ENCODE results near the gene TMEM156. TPM values are rescaled to one million over a fixed set of nuclear protein-coding genes. Genes with fewer than 3 reads are reported as not detected.

The TMEM156 gene
- total and polyA plus RNA-seq, 2 donors (not counting 3 experiments of a cell fraction or from before 2014, with no cell fraction given), result 0.39 to 1.00 TPM

DNA sequence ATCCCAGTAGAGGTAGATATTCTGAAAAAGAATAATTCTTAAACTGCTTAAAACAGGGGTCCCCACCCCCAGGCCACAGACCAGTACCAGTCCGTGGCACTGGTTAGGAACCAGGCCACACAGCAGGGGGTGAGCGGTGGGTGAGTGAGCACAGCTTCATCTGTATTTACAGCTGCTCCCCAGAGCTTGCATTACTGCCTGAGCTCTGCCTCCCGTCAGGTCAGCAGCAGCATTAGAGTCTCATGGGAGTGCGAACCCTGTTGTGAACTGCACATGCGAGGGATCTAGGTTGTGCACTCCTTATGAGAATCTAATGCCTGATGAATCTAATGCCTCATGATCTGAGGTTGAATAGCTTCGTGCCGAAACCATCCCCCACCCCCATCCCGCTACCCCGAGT lies 87.8 kb downstream of the TMEM156 start:
- Histone ChIP-seq H3K9me3 (replicated peaks; ENCODE audit: control insufficient read depth, insufficient read depth, low read length) (no peaks in the 10 kb centered on the region), H4K20me1 (replicated peaks; ENCODE audit: control insufficient read depth, extremely low read depth, insufficient read depth, low read length) (no peaks in the 10 kb centered on the region), H3K27ac (ENCODE audit: insufficient read depth, low read depth, low read length) (no peak overlapping the region), H3K4me3 (replicated peaks in 1 of 3; ENCODE audit: insufficient read depth in 1 of 3, low read depth in 1 of 3, low read length in 3 of 3) (no peak overlapping the region), H2AFZ (ENCODE audit: low read depth, low read length) (no peak overlapping the region), H3K79me2 (ENCODE audit: control insufficient read depth, insufficient read depth, low read length) (no peaks in the 10 kb centered on the region), H3K9me1 (replicated peaks; ENCODE audit: control insufficient read depth, extremely low read depth, insufficient read depth, low read length) (no peaks in the 10 kb centered on the region), H3K36me3 (ENCODE audit: control insufficient read depth in 2 of 2, extremely low read depth in 1 of 2, insufficient read depth in 2 of 2, low read length in 2 of 2) (peaks cover 7 to 18% of the 10 kb centered on the region in 2 experiments), H3K9ac (replicated peaks; ENCODE audit: extremely low read depth, insufficient read depth, low read length) (no peak overlapping the region), H3K27me3 (ENCODE audit: control insufficient read depth in 2 of 2, insufficient read depth in 2 of 2, low read length in 2 of 2) (no peaks in the 10 kb centered on the region), H3K4me2 (ENCODE audit: insufficient read depth, low read length) (no peak overlapping the region), H3K4me1 (ENCODE audit: control insufficient read depth, extremely low read depth, insufficient read depth, low read length) (peaks cover 3% of the 10 kb centered on the region)
- TF ChIP-seq MAX (IDR thresholded peaks at IDR 0.05; ENCODE audit: insufficient read depth, insufficient read length) (no peak), POLR2A (IDR thresholded peaks at IDR 0.05; ENCODE audit: low read depth, low read length) (no peak)
- TF ChIP-seq, protein P1, sequence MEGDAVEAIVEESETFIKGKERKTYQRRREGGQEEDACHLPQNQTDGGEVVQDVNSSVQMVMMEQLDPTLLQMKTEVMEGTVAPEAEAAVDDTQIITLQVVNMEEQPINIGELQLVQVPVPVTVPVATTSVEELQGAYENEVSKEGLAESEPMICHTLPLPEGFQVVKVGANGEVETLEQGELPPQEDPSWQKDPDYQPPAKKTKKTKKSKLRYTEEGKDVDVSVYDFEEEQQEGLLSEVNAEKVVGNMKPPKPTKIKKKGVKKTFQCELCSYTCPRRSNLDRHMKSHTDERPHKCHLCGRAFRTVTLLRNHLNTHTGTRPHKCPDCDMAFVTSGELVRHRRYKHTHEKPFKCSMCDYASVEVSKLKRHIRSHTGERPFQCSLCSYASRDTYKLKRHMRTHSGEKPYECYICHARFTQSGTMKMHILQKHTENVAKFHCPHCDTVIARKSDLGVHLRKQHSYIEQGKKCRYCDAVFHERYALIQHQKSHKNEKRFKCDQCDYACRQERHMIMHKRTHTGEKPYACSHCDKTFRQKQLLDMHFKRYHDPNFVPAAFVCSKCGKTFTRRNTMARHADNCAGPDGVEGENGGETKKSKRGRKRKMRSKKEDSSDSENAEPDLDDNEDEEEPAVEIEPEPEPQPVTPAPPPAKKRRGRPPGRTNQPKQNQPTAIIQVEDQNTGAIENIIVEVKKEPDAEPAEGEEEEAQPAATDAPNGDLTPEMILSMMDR (IDR thresholded peaks at IDR 0.05; ENCODE audit: extremely low read depth in 1 of 2, insufficient read depth in 1 of 2, low read depth in 1 of 2, low read length in 2 of 2), result no peak
- intact Hi-C loops (cut with micrococcal nuclease) (loop anchor here (10.0 kb wide), 1 partner anchor 190 kb away; no protein-coding TSS in a partner anchor), dilution Hi-C loops (cut with MboI; ENCODE audit: extremely low pct_ligation_motif_present, low sequenced_read_pairs) (no loop called here)
- DNase-seq (ENCODE audit: low read depth, low spot score) (no peak), FAIRE-seq (no peak)
- ChIA-PET CTCF (no interaction called here), POLR2A (no interaction called here)
- BruUV-seq (replicated peaks), result no TSS peak

DNA sequence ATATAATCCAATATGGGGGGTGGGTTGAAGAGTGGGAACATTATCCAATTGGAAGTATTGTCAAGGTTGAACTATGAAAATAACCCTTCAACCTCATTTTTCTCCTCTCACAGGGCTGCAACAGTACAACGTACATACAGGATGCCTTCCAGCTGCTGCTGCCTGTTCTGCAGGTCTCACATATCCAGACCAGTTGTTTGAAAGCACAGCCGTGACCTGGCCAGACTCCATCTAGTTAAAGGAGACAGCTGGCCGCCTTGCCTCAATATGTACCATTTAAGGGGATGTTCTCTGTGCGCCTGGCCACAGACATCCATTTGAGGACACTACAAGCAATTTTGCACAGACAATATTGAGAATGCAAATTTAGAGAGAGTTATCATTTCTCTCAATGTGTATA lies 88.9 kb downstream of the TMEM156 start:
- no peaks in the 10 kb centered on the region for H3K27me3 ChIP-seq (ENCODE audit: control insufficient read depth in 2 of 2, insufficient read depth in 2 of 2, low read length in 2 of 2)
- no peaks in the 10 kb centered on the region for H3K79me2 ChIP-seq (ENCODE audit: control insufficient read depth, insufficient read depth, low read length)
- no peak overlapping the region for H3K4me3 ChIP-seq (replicated peaks in 1 of 3; ENCODE audit: insufficient read depth in 1 of 3, low read depth in 1 of 3, low read length in 3 of 3)
- POLR2A ChIA-PET, result interaction anchor here (0.7 kb wide), 1 partner anchor 1243 kb away, joined by 4 read pairs; no protein-coding TSS in a partner anchor
- no peaks in the 10 kb centered on the region for H4K20me1 ChIP-seq (replicated peaks; ENCODE audit: control insufficient read depth, extremely low read depth, insufficient read depth, low read length)
- H3K27ac ChIP-seq (ENCODE audit: insufficient read depth, low read depth, low read length), result no peak overlapping the region
- no peaks in the 10 kb centered on the region for H3K9me1 ChIP-seq (replicated peaks; ENCODE audit: control insufficient read depth, extremely low read depth, insufficient read depth, low read length)
- no peak for DNase-seq (ENCODE audit: low read depth, low spot score)
- no peaks in the 10 kb centered on the region for H3K4me1 ChIP-seq (ENCODE audit: control insufficient read depth, extremely low read depth, insufficient read depth, low read length)
- peaks cover 8 to 21% of the 10 kb centered on the region in 2 experiments for H3K36me3 ChIP-seq (ENCODE audit: control insufficient read depth in 2 of 2, extremely low read depth in 1 of 2, insufficient read depth in 2 of 2, low read length in 2 of 2)
- H3K9me3 ChIP-seq (replicated peaks; ENCODE audit: control insufficient read depth, insufficient read depth, low read length), result no peaks in the 10 kb centered on the region
- H3K9ac ChIP-seq (replicated peaks; ENCODE audit: extremely low read depth, insufficient read depth, low read length), result no peak overlapping the region
- dilution Hi-C loops (cut with MboI; ENCODE audit: extremely low pct_ligation_motif_present, low sequenced_read_pairs), result no loop called here
- no TSS peak for BruUV-seq (replicated peaks)
- CTCF ChIA-PET, result interaction anchor here (1.3 kb wide), 1 partner anchor 191 kb away, joined by 8 read pairs; no protein-coding TSS in a partner anchor
- intact Hi-C loops (cut with micrococcal nuclease), result loop anchor here (10.0 kb wide), 1 partner anchor 191 kb away; no protein-coding TSS in a partner anchor
- TF ChIP-seq POLR2AphosphoS5 (IDR thresholded peaks at IDR 0.05; ENCODE audit: insufficient read depth, low read depth, low read length) (no peak), POLR2A (IDR thresholded peaks at IDR 0.05; ENCODE audit: low read depth, low read length) (no peak), MYC (IDR thresholded peaks at IDR 0.05; ENCODE audit: low read depth, low read length) (no peak), JUN (IDR thresholded peaks at IDR 0.05; ENCODE audit: borderline replicate concordance, insufficient read depth, insufficient read length, low read depth) (no peak), GATA2 (IDR thresholded peaks at IDR 0.05; ENCODE audit: insufficient read depth, insufficient read length, low read depth, low read length) (no peak), MAX (IDR thresholded peaks at IDR 0.05; ENCODE audit: insufficient read depth, insufficient read length) (no peak), FOS (IDR thresholded peaks at IDR 0.05; ENCODE audit: borderline replicate concordance, insufficient read depth, low read length) (no peak), EZH2 (IDR thresholded peaks at IDR 0.05; ENCODE audit: borderline replicate concordance, low read depth, low read length, severe bottlenecking) (no peak)
- TF ChIP-seq, protein P1 (IDR thresholded peaks at IDR 0.05; ENCODE audit: extremely low read depth in 1 of 2, insufficient read depth in 1 of 2, low read depth in 1 of 2, low read length in 2 of 2), result no peak
- FAIRE-seq, result no peak
- no peak overlapping the region for H3K4me2 ChIP-seq (ENCODE audit: insufficient read depth, low read length)
- H2AFZ ChIP-seq (ENCODE audit: low read depth, low read length), result no peak overlapping the region
